Fibroblast of villous mesenchyme (primary cell): Measurements from ENCODE around the gene DECR2. TPM values are rescaled to one million over a fixed set of nuclear protein-coding genes. Genes with fewer than 3 reads are reported as not detected.

Experiments used
- DNase-seq: peaks from one replicate; pipeline ENCODE4 v3.0.0-alpha.2; 2010; ENCODE audit warnings: low read depth
- H3K4me3 ChIP-seq: 2 replicates; pipeline ENCODE4 v1.5.1; 2011; ENCODE audit warnings: low read depth, mild to moderate bottlenecking, low read length
- CTCF ChIP-seq: IDR thresholded peaks from 2 replicates; pipeline ENCODE4 v1.5.1; 2012; ENCODE audit warnings: low read depth, mild to moderate bottlenecking, low read length; ENCODE audit not compliant: insufficient read depth
- total RNA-seq: library from RNA; depleted of rRNA; stranded (reverse); fragments of >200 nt; gene quantifications from 2 replicates; pipeline ENCODE4 v1.2.3, GENCODE V29; 2012

DECR2 gene
- total RNA-seq, 1 donor, result 16.0 TPM

GRCh38 chr16:389352-389751, 12.3 kb upstream of the DECR2 start:
- no peak for TF ChIP-seq CTCF
- H3K4me3 ChIP-seq, result no peak overlapping the region
- DNase-seq, result no peak

GRCh38 chr16:391885-392335, 9.8 kb upstream of the DECR2 start:
- no peak overlapping the region for H3K4me3 ChIP-seq
- peak; percentile 81 for TF ChIP-seq CTCF
- DNase-seq, result peak; percentile 66

GRCh38 chr16:392450-393030, 9.1 kb upstream of the DECR2 start:
- TF ChIP-seq CTCF, result no peak
- no peak overlapping the region for H3K4me3 ChIP-seq
- DNase-seq, result no peak

- no peak for TF ChIP-seq CTCF
- DNase-seq, result no peak
- peak overlapping the region; percentile 65 for H3K4me3 ChIP-seq
Observed at GRCh38 chr16:396199-396598, 5.5 kb upstream of the DECR2 start.

- no peak for TF ChIP-seq CTCF
- H3K4me3 ChIP-seq, result peak overlapping the region; percentile 65
- DNase-seq, result peak; percentile 62
Observed at GRCh38 chr16:396605-397004, 5.1 kb upstream of the DECR2 start.

- DNase-seq, result no peak
- H3K4me3 ChIP-seq, result peak within 1 kb of the TSS; percentile 65
- TF ChIP-seq CTCF, result no peak
Observed at GRCh38 chr16:397135-397661, 4.5 kb upstream of the DECR2 start, which contains the start of gene NME4. NME4 (plus strand) TSS chr16:397199; CDS start chr16:397223, 24 bp downstream.
